ENCODE results near the gene AFMID. TPM values are rescaled to one million over a fixed set of nuclear protein-coding genes. Genes with fewer than 3 reads are reported as not detected.

The AFMID gene
- total and polyA plus RNA-seq, 2 of the 13 experiments (the other 11 are each of a cell fraction or from before 2014, with no cell fraction given), result 249 to 270 TPM

- TF ChIP-seq ZNF142 (CRISPR knock-in tag; IDR thresholded peaks at IDR 0.05), result no peak
- no peak; the same call in 1 of the 2 replicates for TF ChIP-seq ELF3 (CRISPR knock-in tag; IDR thresholded peaks at IDR 0.05)
- TF ChIP-seq ZNF609 (CRISPR knock-in tag; IDR thresholded peaks at IDR 0.05; ENCODE audit: borderline replicate concordance), result no peak
- no peak for TF ChIP-seq ZNF431 (CRISPR knock-in tag; IDR thresholded peaks at IDR 0.05; ENCODE audit: borderline replicate concordance, low read depth)
- no peak for TF ChIP-seq TAF15 (IDR thresholded peaks at IDR 0.05; ENCODE audit: low read depth, low read length, poor library complexity, severe bottlenecking)
- TF ChIP-seq NPAS2 (CRISPR knock-in tag; IDR thresholded peaks at IDR 0.05; ENCODE audit: borderline replicate concordance), result no peak
- peak; percentile 83; the same call in 1 of the 2 replicates for TF ChIP-seq SMAD1 (CRISPR knock-in tag; IDR thresholded peaks at IDR 0.05; ENCODE audit: borderline replicate concordance, low read depth)
- peak; percentile 78 for TF ChIP-seq MNT (IDR thresholded peaks at IDR 0.05)
- TF ChIP-seq SMYD3 (CRISPR knock-in tag; IDR thresholded peaks at IDR 0.05), result no peak
- TF ChIP-seq SP4 (CRISPR knock-in tag; IDR thresholded peaks at IDR 0.05), result peak; percentile 100
- no peak for TF ChIP-seq ZNF446 (CRISPR knock-in tag; IDR thresholded peaks at IDR 0.05)
- TF ChIP-seq PHF8 (CRISPR knock-in tag; IDR thresholded peaks at IDR 0.05), result no peak
- TF ChIP-seq RXRA (CRISPR knock-in tag; IDR thresholded peaks at IDR 0.05), result no peak
- no peak for TF ChIP-seq KLF11 (CRISPR knock-in tag; IDR thresholded peaks at IDR 0.05)
- 0 out of 2 replicates have a peak, but pooled peaks have one; percentile 7 for TF ChIP-seq KMT2B (CRISPR knock-in tag; IDR thresholded peaks at IDR 0.05)
Measured at GRCh38 chr17:78140169-78141051, 46.8 kb upstream of the AFMID start (continued).

Measured in HepG2 (cell line).